Fibroblast of skin of back (primary cell): Measurements from ENCODE around the gene CDC37.
"Not testable (repeated sequence)": the region's sequence is repeated elsewhere in the genome, so short reads cannot be mapped to it uniquely, and the experiment has no call there.

ENCODE experiments used
- DNase-seq: peaks from one replicate; pipeline ENCODE4 v3.0.0-alpha.2; 2013

CDC37 gene

GRCh38 chr19:10419646-10420443, 16.5 kb upstream of the CDC37 start:
- peak; percentile 70 for DNase-seq

GRCh38 chr19:10419200-10419645, 15.9 kb upstream of the CDC37 start:
- DNase-seq, result no peak

- no peak for DNase-seq
Observed at GRCh38 chr19:10418485-10419199, 15.3 kb upstream of the CDC37 start.

- DNase-seq, result no peak
Observed at GRCh38 chr19:10418235-10418484, 14.8 kb upstream of the CDC37 start.

- no peak for DNase-seq
Observed at GRCh38 chr19:10417541-10418234, 14.3 kb upstream of the CDC37 start.

GRCh38 chr19:10416380-10417257, 13.3 kb upstream of the CDC37 start:
- peak; percentile 80 for DNase-seq

GRCh38 chr19:10416083-10416379, 12.7 kb upstream of the CDC37 start:
- DNase-seq, result no peak

GRCh38 chr19:10412257-10412977, 9.1 kb upstream of the CDC37 start:
- DNase-seq, result no peak

GRCh38 chr19:10411224-10411623, 7.9 kb upstream of the CDC37 start:
- DNase-seq, result not testable (repeated sequence)

GRCh38 chr19:10408511-10409283, 5.4 kb upstream of the CDC37 start:
- DNase-seq, result no peak

- DNase-seq, result no peak
Observed at GRCh38 chr19:10407096-10407495, 3.8 kb upstream of the CDC37 start.

GRCh38 chr19:10406191-10406590, 2.8 kb upstream of the CDC37 start:
- no peak for DNase-seq

- DNase-seq, result no peak
Observed at GRCh38 chr19:10404888-10405820, 1.8 kb upstream of the CDC37 start.

GRCh38 chr19:10402441-10403038, 802 bp downstream of the CDC37 start:
- peak; percentile 47 for DNase-seq

GRCh38 chr19:10399878-10400277, 3.5 kb downstream of the CDC37 start:
- no peak for DNase-seq

GRCh38 chr19:10399340-10399739, 4.0 kb downstream of the CDC37 start:
- DNase-seq, result not testable (repeated sequence)

- no peak for DNase-seq
Observed at GRCh38 chr19:10398819-10399218, 4.5 kb downstream of the CDC37 start.

- DNase-seq, result no peak
Observed at GRCh38 chr19:10395917-10396316, 7.4 kb downstream of the CDC37 start.

- no peak for DNase-seq
Observed at GRCh38 chr19:10395436-10395835, 7.9 kb downstream of the CDC37 start.

- no peak for DNase-seq
Observed at GRCh38 chr19:10395003-10395402, 8.3 kb downstream of the CDC37 start.
